ENCODE results near the gene TPP2. TPM values are rescaled to one million over a fixed set of nuclear protein-coding genes. Genes with fewer than 3 reads are reported as not detected.
A peak's percentile ranks its signal among the peaks of the same experiment; 100 is the strongest.

Gene TPP2
- total RNA-seq, 2 experiments from 2014 or later, result 78.0 to 87.1 TPM

DNA sequence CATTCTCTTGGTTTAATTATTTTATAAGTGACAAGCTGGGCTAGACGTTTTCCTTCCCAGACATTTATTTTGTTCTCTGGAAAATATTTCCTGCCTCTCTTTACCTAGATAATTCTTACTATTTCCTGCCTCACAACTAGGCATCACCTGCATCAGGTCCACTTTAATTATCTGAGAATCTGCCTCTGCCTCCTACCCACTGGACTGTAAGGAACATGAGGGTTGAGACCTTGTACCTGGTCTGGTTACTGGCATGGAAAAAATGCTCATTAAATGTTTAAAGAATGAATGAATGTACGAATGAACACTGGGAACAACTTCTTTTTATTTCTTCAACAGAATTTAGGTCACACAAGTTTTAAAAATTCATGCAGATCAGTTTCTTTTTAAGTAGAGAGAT, 111.4 kb downstream of the TPP2 start:
- Mint-ChIP-seq H3K9me3 (no peaks in the 10 kb centered on the region), H3K4me3 (no peak overlapping the region), H3K4me1 (no peaks in the 10 kb centered on the region), H3K36me3 (no peaks in the 10 kb centered on the region), H3K27ac (no peak overlapping the region), H3K27me3 (peaks cover 21% of the 10 kb centered on the region)
- DNase-seq (no peak), ATAC-seq (ENCODE audit: low read depth) (no peak)
- POLR2A ChIA-PET, result no interaction called here

GRCh38 chr13:102708991-102709390, 112.2 kb downstream of the TPP2 start:
- peaks cover 23% of the 10 kb centered on the region for H3K27me3 Mint-ChIP-seq
- ATAC-seq (ENCODE audit: low read depth) (no peak), DNase-seq (no peak)
- H3K4me1 Mint-ChIP-seq, result no peaks in the 10 kb centered on the region
- no peaks in the 10 kb centered on the region for H3K9me3 Mint-ChIP-seq
- POLR2A ChIA-PET, result no interaction called here
- H3K36me3 Mint-ChIP-seq, result no peaks in the 10 kb centered on the region
- no peak overlapping the region for H3K4me3 Mint-ChIP-seq
- H3K27ac Mint-ChIP-seq, result no peak overlapping the region

DNA sequence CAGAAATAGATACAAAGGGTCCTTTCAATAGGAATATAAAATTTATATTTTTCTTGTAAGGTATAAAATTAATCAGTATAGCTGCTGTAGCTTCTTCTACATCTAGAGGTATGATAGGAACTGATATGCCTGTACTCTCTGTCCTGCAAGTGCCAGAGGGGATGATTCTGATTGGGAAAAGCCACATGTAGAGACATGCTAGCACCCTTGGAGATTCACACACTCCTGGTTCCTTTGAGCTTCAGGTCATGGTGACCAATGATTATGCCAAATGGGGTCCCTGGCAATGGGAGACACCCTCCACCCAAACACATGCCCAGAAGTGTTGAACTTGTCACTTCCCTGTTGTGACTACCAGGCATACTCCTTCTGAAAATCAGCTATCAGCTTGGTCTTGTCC, 112.8 kb downstream of the TPP2 start:
- no peak for ATAC-seq (ENCODE audit: low read depth)
- POLR2A ChIA-PET, result no interaction called here
- Mint-ChIP-seq H3K27ac (no peak overlapping the region), H3K27me3 (peaks cover 22% of the 10 kb centered on the region), H3K4me1 (no peaks in the 10 kb centered on the region), H3K4me3 (no peak overlapping the region), H3K9me3 (no peaks in the 10 kb centered on the region), H3K36me3 (no peaks in the 10 kb centered on the region)
- no peak for DNase-seq

DNA sequence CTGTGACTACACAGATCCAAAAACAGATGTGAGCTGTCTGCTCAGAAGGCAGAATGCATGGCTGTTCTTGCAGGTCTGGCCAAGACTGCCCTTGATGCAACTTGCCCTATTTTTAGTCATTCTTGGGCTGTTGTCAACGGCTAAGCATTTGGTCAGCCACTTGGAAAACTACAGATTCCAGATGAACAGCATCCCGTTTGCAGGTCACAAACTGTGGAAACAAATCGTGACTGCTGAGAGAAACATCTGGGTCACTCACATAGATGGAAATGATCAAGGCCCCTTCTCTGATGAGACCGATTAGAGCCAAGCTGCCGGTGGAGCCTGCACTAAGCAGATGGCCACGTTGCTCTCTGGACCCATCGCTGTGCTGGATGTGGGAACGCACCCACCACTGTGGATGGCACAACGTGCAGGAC, 113.5 kb downstream of the TPP2 start:
- Mint-ChIP-seq H3K4me1 (no peaks in the 10 kb centered on the region), H3K36me3 (no peaks in the 10 kb centered on the region), H3K27ac (no peak overlapping the region), H3K9me3 (no peaks in the 10 kb centered on the region), H3K27me3 (peaks cover 22% of the 10 kb centered on the region), H3K4me3 (no peak overlapping the region)
- DNase-seq (no peak), ATAC-seq (ENCODE audit: low read depth) (no peak)
- POLR2A ChIA-PET, result no interaction called here

- ATAC-seq (ENCODE audit: low read depth) (no peak), DNase-seq (no peak)
- Mint-ChIP-seq H3K27me3 (peaks cover 14% of the 10 kb centered on the region), H3K36me3 (no peaks in the 10 kb centered on the region), H3K9me3 (no peaks in the 10 kb centered on the region), H3K4me3 (no peak overlapping the region), H3K27ac (no peak overlapping the region), H3K4me1 (no peaks in the 10 kb centered on the region)
- POLR2A ChIA-PET, result interaction anchor here (0.6 kb wide), 1 partner anchor 18 kb away, joined by 3 read pairs; no protein-coding TSS in a partner anchor
Measured at GRCh38 chr13:102715447-102715846, 118.7 kb downstream of the TPP2 start.

DNA sequence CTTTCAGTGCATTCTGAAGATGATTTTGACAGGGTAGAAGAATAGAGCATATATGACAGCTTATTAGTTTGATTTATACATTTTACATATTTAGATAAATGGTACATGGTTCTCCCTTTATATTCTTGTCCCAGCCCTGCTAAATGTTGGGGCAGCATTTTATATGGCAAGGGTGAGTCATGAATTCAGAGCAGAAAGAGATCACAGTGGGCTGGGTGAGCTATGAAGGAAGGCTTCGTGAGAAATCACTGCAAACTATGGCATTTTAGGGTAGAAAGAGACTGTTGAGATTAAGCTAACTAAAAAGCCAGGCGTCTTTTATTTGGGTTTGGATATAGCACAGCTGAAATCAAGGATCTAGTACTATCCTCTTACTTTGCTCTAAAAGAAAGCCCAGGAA, 122.0 kb downstream of the TPP2 start:
- Mint-ChIP-seq H3K27me3 (peaks cover 14% of the 10 kb centered on the region), H3K36me3 (no peaks in the 10 kb centered on the region), H3K4me1 (peaks cover 3% of the 10 kb centered on the region), H3K9me3 (no peaks in the 10 kb centered on the region), H3K4me3 (no peak overlapping the region), H3K27ac (no peak overlapping the region)
- DNase-seq (no peak), ATAC-seq (ENCODE audit: low read depth) (no peak)
- POLR2A ChIA-PET, result no interaction called here

DNA sequence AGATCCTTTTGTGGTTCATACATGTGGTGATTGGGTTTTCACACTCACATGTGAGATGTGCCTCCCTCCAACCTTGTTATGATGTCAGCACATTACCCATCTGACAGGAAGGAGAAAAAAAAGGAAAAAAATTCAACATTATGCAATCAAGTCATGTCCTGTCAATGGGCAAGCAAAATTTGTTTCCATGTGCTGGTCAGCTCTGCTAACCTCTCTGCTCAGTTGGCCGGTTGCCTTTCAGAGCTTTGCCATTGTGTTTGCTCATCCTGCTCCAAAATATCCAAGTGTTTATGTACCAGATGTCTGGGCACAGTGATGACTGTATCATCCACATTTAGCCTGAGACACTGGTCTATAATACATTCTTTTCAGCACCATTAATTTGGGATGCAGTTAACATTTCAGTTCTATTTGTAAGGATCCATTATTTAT, 125.0 kb downstream of the TPP2 start:
- peaks cover 13% of the 10 kb centered on the region for H3K27me3 Mint-ChIP-seq
- no peak for DNase-seq
- POLR2A ChIA-PET, result interaction anchor here (0.6 to 2.0 kb wide), 3 partner anchors 42 to 124 kb away, joined by 3 to 5 read pairs (median 4); partner anchors contain the start of gene ERCC5
- H3K4me1 Mint-ChIP-seq, result peaks cover 3% of the 10 kb centered on the region
- H3K9me3 Mint-ChIP-seq, result no peaks in the 10 kb centered on the region
- H3K36me3 Mint-ChIP-seq, result no peaks in the 10 kb centered on the region
- no peak overlapping the region for H3K4me3 Mint-ChIP-seq
- ATAC-seq (ENCODE audit: low read depth), result no peak
- H3K27ac Mint-ChIP-seq, result no peak overlapping the region

DNA sequence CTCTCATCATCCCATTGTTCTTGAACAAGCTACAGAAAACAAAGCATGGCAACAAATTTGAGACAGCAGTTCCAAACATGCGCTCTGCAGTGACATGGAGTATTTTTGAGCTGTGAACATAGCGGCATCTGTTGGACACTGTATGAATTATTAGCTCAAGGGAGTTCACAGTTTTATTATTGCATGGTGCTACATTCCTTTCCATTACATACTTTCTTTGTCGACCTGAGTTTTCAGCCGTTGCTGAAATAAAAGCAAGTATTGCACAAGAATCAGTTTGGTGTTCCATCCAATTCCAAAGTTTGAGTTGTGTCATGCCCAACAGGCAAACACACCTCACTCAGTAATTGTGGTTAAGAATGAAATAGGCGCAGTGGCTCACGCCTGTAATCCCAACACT, 128.1 kb downstream of the TPP2 start:
- DNase-seq (no peak), ATAC-seq (ENCODE audit: low read depth) (no peak)
- H3K27me3 Mint-ChIP-seq, result peaks cover 16% of the 10 kb centered on the region
- H3K27ac Mint-ChIP-seq, result no peak overlapping the region
- H3K9me3 Mint-ChIP-seq, result no peaks in the 10 kb centered on the region
- POLR2A ChIA-PET, result interaction anchor here (1.6 kb wide), 1 partner anchor 133 kb away, joined by 6 read pairs; no protein-coding TSS in a partner anchor
- H3K4me3 Mint-ChIP-seq, result no peak overlapping the region
- H3K36me3 Mint-ChIP-seq, result no peaks in the 10 kb centered on the region
- peaks cover 7% of the 10 kb centered on the region for H3K4me1 Mint-ChIP-seq

DNA sequence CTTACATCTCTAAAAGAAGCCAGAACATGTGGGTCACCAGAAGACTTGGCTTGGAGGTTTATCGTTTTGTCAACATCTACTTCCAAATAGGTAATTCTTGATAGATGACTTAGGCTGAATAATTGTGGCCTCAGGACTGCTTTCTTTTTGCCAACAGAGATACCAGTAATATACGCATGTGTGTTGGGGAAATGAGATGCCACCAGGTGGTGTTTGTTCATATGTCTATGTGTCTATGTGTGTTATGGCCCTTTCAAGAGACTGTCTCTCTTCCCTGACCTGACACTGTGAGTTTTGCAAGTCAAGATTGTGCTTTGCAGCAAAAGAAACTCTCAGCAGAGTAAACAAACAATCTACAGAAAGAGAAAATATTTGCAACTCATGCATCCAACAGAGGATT, 129.6 kb downstream of the TPP2 start:
- Mint-ChIP-seq H3K27ac (no peak overlapping the region), H3K9me3 (no peaks in the 10 kb centered on the region), H3K27me3 (peaks cover 29% of the 10 kb centered on the region), H3K4me1 (peaks cover 7% of the 10 kb centered on the region), H3K4me3 (no peak overlapping the region), H3K36me3 (no peaks in the 10 kb centered on the region)
- DNase-seq (no peak), ATAC-seq (ENCODE audit: low read depth) (peak; percentile 80)
- POLR2A ChIA-PET, result no interaction called here

Other genes starting within 250 kb of the TPP2 start
- gene FGF14, start 194.9 kb upstream of the TPP2 start, total RNA-seq, result under 1 TPM in 1 of 2 experiments, not detected in 1; 0.03 TPM
- gene METTL21C, start 98.1 kb downstream of the TPP2 start, total RNA-seq, result not detected
- gene TEX30, start 176.8 kb downstream of the TPP2 start, total RNA-seq, result 10 to 100 TPM; 22.2 to 23.0 TPM
- gene POGLUT2, start 202.0 kb downstream of the TPP2 start, total RNA-seq, result 1 to 10 TPM; 8.2 to 8.8 TPM
- gene BIVM, start 202.1 kb downstream of the TPP2 start, total RNA-seq, result 10 to 100 TPM; 19.8 to 26.2 TPM
- 100 to 1,000 TPM; 102 to 111 TPM for gene ERCC5, start 249.0 kb downstream of the TPP2 start, total RNA-seq